Activated CD4-positive, CD25-positive, alpha-beta regulatory T cell treated with anti-CD3 and anti-CD28 coated beads, Interleukin-2, amount 50 U/mL, for 72 hours (primary cell): Measurements from ENCODE around the gene OR6S1.
A peak's percentile ranks its signal among the peaks of the same experiment; 100 is the strongest.
"Not testable (repeated sequence)": the region's sequence is repeated elsewhere in the genome, so short reads cannot be mapped to it uniquely, and the experiment has no call there.

Experiments
- DNase-seq: peaks from one replicate; pipeline ENCODE4 v3.0.0; 2021

Gene OR6S1

DNA sequence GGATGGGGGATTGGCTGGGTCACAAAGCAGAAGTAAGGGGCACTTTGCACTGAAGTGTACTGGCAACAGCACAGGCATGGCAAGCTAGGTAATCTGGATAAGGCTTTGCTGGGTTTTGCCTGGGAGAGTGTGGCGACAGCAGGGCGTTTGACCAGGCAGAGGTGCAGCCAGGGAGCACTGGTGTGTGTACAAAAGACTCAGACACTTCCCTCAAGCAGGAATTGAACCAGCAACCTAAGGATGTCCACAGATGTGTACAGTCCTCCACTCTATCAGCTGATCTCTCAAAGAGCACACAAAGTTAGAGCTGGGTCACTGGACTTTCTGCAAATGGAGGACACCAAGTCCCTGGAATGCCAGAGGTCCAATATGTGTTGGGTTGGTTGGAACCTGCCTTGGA is 27.5 kb upstream of the OR6S1 start:
- DNase-seq: no peak

GRCh38 chr14:20667957-20668356 is 26.5 kb upstream of the OR6S1 start:
- no peak for DNase-seq

- not testable (repeated sequence) for DNase-seq
Observed at GRCh38 chr14:20666400-20666961, 25.0 kb upstream of the OR6S1 start.

GRCh38 chr14:20662968-20663732 is 21.7 kb upstream of the OR6S1 start:
- peak; percentile 76 for DNase-seq

DNA sequence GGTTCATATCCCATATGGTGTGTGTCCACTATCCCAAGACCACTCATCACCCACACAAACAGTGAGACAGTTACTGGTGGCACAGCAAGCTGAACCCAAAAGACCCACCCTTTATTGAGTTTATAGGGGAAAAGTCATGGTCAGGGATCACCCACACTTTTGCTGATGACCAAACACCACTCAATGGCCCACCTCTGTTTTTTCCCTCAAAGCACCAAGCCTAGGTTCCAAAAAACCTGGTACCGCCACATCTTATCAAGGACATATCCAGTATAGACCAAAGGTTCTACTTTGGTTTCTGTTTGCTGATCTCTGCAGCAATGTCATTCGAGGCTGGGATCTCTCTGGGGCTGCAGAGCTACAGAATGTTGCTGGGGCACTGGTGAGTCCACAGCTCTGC is 19.7 kb upstream of the OR6S1 start:
- DNase-seq: no peak

- DNase-seq: no peak
Observed at GRCh38 chr14:20659813-20660395, 18.4 kb upstream of the OR6S1 start.

- no peak for DNase-seq
Observed at GRCh38 chr14:20659336-20659735, 17.8 kb upstream of the OR6S1 start.

- no peak for DNase-seq
Observed at GRCh38 chr14:20658246-20658645, 16.8 kb upstream of the OR6S1 start.

- DNase-seq: no peak
Observed at GRCh38 chr14:20657216-20658211, 16.0 kb upstream of the OR6S1 start.

DNA sequence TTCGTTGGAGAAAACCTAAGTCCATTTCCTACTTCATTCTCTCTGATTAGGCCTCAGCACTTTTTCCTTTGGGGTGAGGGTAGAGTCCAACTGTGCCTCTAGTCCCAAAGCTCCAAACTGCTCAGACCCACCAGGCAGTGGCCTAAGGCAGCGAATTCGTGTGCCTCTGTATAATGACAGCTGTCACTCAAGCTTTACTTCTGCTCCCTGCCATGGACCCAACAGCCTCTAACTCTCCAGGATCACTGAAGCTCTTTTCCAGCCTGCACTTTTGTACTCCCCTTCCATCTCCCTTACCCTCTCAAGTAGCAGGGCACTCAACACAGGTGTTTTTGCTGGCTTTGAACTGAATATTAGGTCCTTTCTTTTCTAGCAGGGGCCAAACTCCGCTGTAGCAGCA is 14.8 kb upstream of the OR6S1 start:
- no peak for DNase-seq

- DNase-seq: no peak
Observed at GRCh38 chr14:20655851-20656250, 14.4 kb upstream of the OR6S1 start.

DNA sequence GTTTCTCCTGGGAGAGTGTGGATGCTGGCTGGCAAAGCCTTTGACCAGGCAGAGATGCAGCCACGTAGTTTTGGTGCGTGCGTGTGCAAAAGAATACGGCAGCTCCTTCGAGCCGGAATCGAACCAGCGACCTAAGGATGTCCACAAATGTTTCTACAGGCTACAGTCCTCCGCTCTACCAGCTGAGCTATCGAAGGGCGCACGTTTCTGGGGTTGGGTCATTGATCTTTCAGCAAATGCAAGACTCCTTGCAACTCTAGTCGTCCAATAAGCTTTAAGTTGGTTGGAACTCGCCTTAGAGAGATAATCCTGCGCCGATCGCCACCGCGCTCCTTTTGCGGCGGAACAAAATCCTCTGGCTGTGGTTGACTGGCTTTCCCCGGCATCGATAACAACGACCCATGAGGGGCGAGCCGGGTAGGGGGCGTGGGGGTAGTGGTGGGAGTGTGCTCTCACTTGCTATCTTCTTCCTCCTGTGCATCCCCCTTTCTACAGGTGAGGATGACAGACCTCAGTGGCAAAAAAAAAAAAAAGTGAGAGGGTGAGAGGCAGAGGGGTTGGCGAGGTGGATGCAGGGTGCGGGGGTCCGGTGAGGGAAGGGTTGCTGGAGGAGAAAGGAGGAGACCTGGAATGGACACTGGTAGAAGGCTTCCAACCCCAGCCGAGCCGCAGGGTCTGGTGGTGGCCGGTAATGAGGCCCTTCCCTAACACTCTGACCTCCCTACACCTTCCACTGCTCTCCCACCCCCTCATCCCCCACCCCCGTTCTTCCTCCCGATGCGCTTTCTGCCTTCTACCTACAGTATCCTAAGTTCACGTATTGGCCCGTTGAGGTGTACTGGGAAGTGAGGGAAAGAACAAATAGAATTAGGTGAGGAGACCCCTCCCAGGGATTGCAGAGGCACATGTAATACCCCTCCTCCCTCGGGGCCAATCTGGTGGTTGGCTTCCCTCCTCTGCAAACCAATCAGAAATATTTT is 11.8 kb upstream of the OR6S1 start:
- peak; percentile 52 for DNase-seq

DNA sequence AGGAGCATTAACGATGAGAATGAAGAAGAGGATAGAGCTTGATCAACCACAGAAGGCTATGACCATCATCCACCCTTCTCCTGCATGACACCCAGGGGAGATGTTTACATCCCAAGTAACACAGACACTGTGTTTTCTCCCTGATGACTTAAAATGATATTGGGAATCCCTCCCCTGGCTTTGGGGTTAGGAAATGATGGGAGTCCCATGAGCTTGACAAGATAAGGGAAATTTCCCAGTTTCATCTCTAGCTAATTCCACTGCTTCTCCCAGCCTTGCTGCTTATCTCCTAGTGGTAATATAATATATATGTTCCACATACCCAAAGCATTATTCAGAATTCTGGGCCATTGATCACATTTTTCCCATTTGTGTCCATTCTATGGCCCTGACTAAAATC is 4.0 kb upstream of the OR6S1 start:
- DNase-seq: no peak

- DNase-seq: no peak
Observed at GRCh38 chr14:20644520-20644919, 3.0 kb upstream of the OR6S1 start.

GRCh38 chr14:20642755-20643154 is 1.3 kb upstream of the OR6S1 start:
- DNase-seq: not testable (repeated sequence)

- DNase-seq: no peak
Observed at GRCh38 chr14:20642182-20642581, 691 bp upstream of the OR6S1 start.

DNA sequence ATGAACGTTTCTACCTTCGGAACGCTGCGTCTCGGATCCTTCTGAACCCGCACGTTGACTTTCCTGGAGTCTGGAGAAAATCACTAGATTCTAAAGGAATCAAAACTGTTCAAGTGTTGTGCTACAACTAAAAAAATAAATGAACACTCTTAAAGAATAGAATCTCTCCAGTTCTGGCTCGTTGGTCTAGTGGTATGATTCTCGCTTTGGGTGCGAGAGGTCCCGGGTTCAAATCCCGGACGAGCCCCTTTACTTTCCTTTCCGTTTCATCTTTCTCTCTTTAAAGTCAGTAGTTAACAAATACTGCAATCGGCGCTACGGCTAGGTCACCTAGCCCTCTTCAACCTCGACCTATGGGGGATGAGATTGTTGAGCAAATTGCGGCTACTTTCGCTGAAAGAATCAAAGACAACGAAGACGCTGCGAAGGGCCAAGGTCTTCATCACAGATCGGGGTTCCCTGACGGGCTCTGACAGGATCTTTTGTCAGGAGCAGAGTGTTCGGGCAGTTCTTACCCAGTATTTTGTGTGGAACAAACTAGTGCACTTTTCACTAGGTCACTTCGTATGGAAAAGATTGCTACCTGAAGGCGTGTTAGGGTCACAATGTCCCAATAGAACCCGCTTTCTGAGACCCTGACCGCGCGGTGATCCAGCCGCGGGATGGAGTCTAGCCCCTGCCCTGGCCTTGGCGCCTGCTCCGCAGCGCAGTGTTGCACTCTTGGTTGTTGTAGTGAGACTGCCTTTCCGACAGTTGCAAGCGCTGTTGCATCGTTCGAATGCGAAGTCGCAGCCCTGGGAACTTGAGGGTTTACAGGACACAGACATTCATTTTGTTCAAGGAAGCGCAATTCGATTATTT is 8.4 kb downstream of the OR6S1 start:
- DNase-seq: peak; percentile 57

GRCh38 chr14:20632448-20632830 is 9.1 kb downstream of the OR6S1 start:
- no peak for DNase-seq

- no peak for DNase-seq
Observed at GRCh38 chr14:20631880-20632389, 9.6 kb downstream of the OR6S1 start.

DNA sequence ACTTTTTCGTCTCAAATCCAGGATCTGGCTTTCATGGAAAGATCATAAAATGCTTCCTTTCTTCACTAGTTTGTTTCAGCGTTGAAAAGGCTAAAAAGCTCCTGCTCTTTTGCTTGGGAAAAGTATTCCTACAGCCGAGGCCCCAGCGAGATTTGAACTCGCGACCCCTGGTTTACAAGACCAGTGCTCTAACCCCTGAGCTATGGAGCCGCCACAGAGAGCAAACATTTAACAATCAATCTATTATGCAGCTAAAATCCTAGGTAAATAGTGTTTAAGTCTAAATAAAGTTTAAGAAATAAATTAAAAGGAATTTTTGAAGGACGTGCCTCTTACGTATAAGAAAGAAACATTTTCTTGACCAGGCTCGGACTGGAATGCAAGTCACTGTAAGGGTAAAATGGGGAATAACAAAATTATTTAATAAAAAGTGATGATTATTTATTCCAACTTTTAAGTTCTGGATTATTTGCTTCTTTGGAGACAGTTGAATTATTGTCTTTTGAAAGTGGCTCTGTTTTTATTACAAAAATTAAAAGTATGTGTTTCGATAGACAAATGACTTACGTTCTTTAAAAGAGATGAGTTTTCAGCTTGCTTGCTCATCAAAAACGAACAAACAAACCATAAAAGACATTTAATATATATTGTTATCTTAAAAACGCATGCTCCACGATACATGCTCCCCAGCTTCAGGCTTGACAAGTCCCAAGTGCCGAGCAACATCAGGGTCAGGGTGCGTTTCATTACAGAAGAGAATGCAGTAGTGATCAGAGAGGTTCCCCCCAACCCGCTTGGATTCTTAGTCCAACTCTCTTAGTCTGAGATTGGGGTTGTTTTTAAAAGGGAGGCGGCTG is 10.2 kb downstream of the OR6S1 start:
- DNase-seq: no peak
